Activated CD4-positive, alpha-beta T cell treated with anti-CD3 and anti-CD28 coated beads for 1 hour (primary cell): ENCODE data around the gene FXYD2.
"Not testable (repeated sequence)": the region's sequence is repeated elsewhere in the genome, so short reads cannot be mapped to it uniquely, and the experiment has no call there.

Experiments used
- DNase-seq: peaks from one replicate; pipeline ENCODE4 v3.0.0-alpha.2; 2020

FXYD2 gene

GRCh38 chr11:117824571-117825537, at the start of gene FXYD2:
Gene FXYD2 (minus strand): TSS chr11:117824744. CDS start chr11:117824678, 66 bp downstream.
- DNase-seq = no peak

- no peak for DNase-seq
Measured at GRCh38 chr11:117873828-117874125, 49.2 kb upstream of the FXYD2 start.

DNA sequence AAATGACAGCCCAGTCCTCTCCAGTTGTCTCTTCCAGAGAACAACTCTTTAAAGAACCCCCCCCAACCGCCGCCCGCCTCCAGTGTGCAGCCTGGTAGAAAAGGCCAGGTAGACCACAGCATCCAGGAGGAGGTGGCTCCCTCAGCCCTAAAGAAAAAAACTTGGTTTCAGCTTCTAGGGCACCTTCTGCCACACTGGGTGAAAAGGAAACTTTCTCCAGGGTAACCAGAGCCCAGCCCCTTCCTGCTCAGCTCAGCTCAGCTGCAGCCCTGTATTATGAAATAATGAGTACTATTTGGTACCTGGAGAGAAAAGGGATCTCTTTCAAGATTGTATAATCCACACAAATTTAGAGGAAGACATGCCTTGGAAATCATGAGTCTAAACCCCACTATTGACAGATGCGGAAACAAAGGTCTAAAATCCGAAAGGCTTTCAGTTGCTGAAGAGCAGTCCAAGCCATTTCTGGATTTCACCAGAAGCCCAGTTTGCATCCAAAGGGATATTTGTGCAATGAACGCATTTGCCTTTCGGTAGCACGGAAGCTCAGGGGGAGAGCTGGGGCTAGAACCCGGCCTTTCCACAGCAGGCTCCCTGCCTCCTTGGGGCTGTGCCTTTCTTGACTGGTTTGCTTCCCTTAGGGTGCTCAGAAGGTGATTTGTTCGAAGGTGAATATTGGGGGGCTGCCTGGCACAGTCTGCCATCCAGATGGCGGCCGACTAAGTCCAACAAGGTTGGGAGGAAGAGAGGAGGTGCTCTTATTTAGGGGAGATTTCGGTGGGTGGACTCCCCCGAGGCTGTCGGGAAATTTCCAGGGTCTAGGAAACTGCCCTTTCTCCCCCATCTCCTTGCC, 48.7 kb upstream of the FXYD2 start:
- DNase-seq = no peak

- DNase-seq = no peak
Measured at GRCh38 chr11:117872420-117872961, 47.9 kb upstream of the FXYD2 start.

DNA sequence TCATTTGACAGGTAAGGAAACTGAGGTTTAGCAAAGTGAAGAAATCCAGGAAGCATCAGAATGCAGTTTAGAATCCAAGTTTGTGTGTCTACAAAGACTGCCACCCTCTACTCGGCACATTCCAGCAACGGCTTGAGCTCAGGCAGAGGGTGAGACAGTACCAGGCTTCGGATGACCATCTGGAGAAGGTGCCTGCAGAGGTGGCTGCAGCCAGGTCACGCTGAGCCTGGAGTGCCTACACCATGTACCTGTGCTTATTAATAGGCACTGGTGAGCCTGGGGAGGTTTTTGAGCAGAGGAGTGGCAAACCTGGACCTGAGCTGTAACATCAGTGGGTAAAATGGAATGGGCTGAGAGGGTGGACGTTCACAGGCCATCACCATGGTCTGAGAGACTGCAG, 47.2 kb upstream of the FXYD2 start:
- DNase-seq = no peak

DNA sequence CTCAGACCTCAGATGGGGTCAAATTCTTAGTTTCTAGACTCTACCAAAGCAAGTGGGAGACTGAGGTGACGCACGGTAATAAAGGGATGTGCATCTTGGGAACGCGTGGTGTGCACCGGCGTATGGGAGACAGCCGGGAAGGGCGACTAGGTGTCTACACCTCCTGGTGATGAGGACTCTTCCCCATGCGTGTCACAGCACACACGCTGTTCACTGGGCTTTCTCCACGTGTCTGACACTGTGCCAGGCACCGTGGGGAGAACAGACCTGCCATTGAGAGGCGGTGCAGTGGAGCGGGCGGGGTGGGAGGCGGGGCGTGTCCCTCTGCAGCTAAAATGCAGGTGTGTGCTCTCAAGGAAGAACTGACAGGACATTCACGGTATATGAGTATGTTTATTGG, 46.6 kb upstream of the FXYD2 start:
- no peak for DNase-seq

DNA sequence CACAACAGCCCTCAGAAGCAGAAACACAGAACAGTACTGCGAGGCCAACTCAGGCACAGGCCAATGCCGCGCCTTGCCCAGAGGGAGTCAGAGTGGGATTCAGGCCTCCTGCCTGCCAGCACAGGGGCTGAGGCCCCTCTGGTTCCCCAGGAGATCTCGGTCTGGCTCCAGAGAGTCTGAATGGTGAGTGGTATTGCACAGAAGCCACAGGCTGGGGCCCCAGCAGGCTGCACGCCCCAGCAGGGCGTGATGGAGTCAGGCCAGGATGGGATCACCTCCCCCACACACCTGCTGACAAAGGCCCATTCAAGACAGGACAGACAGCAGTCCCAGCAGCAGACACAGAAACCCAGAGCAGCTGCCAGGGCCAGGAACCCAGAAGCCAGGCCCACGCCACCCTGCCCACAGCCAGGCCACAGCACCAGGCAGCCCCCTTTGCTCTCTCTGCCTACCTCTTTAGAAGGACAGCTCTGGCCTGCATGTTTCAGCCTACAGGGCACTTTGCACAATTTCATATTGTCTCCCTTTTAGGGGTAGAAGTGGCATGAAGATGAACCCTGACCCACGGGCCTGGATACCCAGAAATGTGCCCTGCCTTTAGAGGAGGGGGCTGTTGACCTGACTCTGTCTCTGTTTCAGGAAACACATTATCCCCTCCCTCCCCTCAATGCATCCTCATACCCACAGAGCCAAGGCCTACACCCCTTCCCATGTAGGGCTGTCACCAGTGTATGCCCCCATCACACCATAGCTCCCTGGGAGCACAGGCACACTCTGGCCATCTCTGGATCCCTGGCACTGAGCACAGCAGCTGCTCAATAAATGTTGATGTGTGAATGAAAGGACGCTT, 45.8 kb upstream of the FXYD2 start:
- DNase-seq = no peak

DNA sequence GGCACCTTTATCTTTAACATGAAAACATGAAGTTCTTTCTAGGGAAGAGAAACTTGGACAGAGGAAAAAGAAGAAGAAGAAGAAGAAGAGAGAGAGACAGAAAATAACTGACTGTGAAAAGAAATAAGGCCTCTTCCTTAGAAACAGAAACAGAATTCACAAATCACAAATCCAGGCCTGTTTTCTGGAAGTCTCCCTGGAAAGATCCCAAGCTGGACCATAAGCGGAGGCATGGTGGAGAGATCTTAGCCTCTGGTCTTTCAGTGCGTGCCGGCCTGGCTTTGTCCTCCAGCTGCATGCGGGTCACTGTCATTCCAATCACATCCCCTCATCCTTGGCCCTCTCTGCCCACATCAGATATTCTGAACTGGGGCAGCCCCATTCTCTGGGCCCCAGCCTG, 45.1 kb upstream of the FXYD2 start:
- DNase-seq = no peak

GRCh38 chr11:117868815-117869561, 44.4 kb upstream of the FXYD2 start:
- DNase-seq = no peak

GRCh38 chr11:117868088-117868487, 43.5 kb upstream of the FXYD2 start:
- no peak for DNase-seq

GRCh38 chr11:117866526-117866925, 42.0 kb upstream of the FXYD2 start:
- DNase-seq = no peak

DNA sequence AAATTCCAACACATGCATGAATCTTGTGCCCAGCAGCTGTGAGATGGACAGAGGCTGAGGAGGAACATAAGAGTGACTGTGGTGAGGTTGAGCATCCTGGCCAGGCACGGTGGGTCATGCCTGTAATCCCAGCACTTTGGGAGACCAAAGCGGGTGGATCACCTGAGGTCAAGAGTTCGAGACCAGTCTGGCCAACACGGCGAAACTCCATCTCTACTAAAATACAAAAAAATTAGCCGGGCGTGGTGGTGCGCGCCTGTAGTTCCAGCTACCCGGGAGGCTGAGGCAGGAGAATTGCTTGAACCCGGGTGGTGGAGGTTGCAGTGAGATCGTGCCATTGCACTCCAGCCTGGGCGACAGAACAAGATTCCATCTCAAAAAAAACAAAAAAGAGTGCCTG, 41.0 kb upstream of the FXYD2 start:
- DNase-seq = not testable (repeated sequence)

- DNase-seq = no peak
Measured at GRCh38 chr11:117863383-117863782, 38.8 kb upstream of the FXYD2 start.

GRCh38 chr11:117862753-117863152, 38.2 kb upstream of the FXYD2 start:
- no peak for DNase-seq

GRCh38 chr11:117862019-117862725, 37.6 kb upstream of the FXYD2 start:
- DNase-seq = no peak

- no peak for DNase-seq
Measured at GRCh38 chr11:117861151-117862018, 36.8 kb upstream of the FXYD2 start.

- DNase-seq = no peak
Measured at GRCh38 chr11:117860139-117860538, 35.6 kb upstream of the FXYD2 start.

DNA sequence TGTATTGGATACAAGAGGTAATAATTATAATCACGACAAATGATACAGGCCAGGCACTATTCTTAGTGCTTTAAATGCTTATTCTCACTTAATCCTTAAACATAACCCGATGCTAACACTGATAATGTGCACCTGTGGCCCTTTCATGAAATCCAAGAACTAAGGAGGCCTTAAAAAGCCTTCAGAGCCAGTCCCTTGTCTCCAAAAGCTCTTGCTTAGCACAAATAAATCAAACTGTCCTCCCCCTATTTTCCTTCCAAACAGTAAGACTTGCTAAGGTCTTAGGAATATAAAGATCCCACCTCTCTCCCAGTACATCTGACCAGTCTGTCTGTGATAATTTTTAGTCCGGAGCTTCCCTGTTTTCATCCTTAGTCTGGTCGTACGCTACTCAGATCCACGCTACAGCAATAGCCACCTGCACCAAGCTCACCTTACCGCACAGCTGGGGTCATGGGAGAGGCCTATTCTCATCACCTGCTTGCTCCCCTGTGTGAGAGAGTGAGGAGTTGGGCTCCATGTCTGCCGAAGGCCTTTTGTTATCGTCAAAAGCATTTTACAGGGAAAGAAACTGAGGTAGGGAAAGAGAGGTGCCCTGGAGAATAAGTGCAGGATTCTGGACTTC, 35.1 kb upstream of the FXYD2 start:
- DNase-seq = no peak

GRCh38 chr11:117859061-117859460, 34.5 kb upstream of the FXYD2 start:
- DNase-seq = no peak
